Measurements from ENCODE around the gene CALML3. TPM values are rescaled to one million over a fixed set of nuclear protein-coding genes. Genes with fewer than 3 reads are reported as not detected.

Gene CALML3
- total and polyA plus RNA-seq, 2 of the 13 experiments (the other 11 are each of a cell fraction or from before 2014, with no cell fraction given) = not detected

GRCh38 chr10:5528989-5529701 is 4.4 kb downstream of the CALML3 start (continued):
- TF ChIP-seq LBX2 (CRISPR knock-in tag; IDR thresholded peaks at IDR 0.05; ENCODE audit: borderline replicate concordance) (no peak), SP140L (CRISPR knock-in tag; IDR thresholded peaks at IDR 0.05; ENCODE audit: borderline replicate concordance) (no peak), MTERF4 (CRISPR knock-in tag; IDR thresholded peaks at IDR 0.05) (0 out of 2 replicates have a peak, but pooled peaks have one; percentile 45), ZKSCAN8 (CRISPR knock-in tag; IDR thresholded peaks at IDR 0.05; ENCODE audit: borderline replicate concordance) (no peak), HNRNPH1 (optimal IDR thresholded peaks at IDR 0.05; ENCODE audit: low read depth, low read length) (no peak), NBN (conservative IDR thresholded peaks at IDR 0.05) (no peak), HMGXB3 (CRISPR knock-in tag; IDR thresholded peaks at IDR 0.05; ENCODE audit: borderline replicate concordance) (no peak), REL (CRISPR knock-in tag; conservative IDR thresholded peaks at IDR 0.05) (0 out of 2 replicates have a peak, but pooled peaks have one; percentile 24), EHMT2 (IDR thresholded peaks at IDR 0.05; ENCODE audit: borderline replicate concordance, low read depth, low read length) (no peak), ZNF292 (CRISPR knock-in tag; IDR thresholded peaks at IDR 0.05; ENCODE audit: borderline replicate concordance, low read depth) (no peak), ZNF549 (CRISPR knock-in tag; IDR thresholded peaks at IDR 0.05) (no peak), ZNF674 (CRISPR knock-in tag; IDR thresholded peaks at IDR 0.05; ENCODE audit: low read depth) (no peak), MXI1 (IDR thresholded peaks at IDR 0.05; ENCODE audit: borderline replicate concordance, low read depth, low read length) (no peak), ZNF503 (CRISPR knock-in tag; IDR thresholded peaks at IDR 0.05) (no peak), ZNF567 (CRISPR knock-in tag; IDR thresholded peaks at IDR 0.05; ENCODE audit: borderline replicate concordance) (no peak), ZBTB37 (CRISPR knock-in tag; IDR thresholded peaks at IDR 0.05) (no peak), SP1 (IDR thresholded peaks at IDR 0.05) (no peak), SP1 (CRISPR knock-in tag; IDR thresholded peaks at IDR 0.05) (no peak), MXD3 (CRISPR knock-in tag; IDR thresholded peaks at IDR 0.05) (no peak), MTA3 (CRISPR knock-in tag; IDR thresholded peaks at IDR 0.05) (no peak), ZNF143 (CRISPR knock-in tag; IDR thresholded peaks at IDR 0.05) (no peak)

All from HepG2 (cell line).